Measurements from ENCODE around the gene AGRN.
"Not testable (repeated sequence)": the region's sequence is repeated elsewhere in the genome, so short reads cannot be mapped to it uniquely, and the experiment has no call there.

The AGRN gene

DNA sequence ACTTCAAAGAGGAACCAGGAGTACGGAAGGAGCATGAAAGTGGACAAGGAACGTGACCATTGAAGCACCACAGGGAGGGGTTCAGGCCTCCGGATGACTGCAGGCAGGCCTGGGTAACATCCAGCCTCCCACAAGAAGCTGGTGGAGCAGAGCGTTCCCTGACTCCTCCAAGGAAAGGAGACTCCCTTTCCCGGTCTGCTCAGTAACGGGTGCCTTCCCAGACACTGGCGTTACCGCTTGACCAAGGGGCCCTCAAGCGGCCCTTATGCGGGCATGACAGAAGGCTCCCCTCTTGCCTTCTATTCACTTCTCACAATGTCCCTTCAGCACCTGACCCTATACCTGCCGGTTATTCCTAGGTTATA is 46.0 kb downstream of the AGRN start:
- not testable (repeated sequence) for DNase-seq (ENCODE audit: low read depth in 2 of 2)

DNA sequence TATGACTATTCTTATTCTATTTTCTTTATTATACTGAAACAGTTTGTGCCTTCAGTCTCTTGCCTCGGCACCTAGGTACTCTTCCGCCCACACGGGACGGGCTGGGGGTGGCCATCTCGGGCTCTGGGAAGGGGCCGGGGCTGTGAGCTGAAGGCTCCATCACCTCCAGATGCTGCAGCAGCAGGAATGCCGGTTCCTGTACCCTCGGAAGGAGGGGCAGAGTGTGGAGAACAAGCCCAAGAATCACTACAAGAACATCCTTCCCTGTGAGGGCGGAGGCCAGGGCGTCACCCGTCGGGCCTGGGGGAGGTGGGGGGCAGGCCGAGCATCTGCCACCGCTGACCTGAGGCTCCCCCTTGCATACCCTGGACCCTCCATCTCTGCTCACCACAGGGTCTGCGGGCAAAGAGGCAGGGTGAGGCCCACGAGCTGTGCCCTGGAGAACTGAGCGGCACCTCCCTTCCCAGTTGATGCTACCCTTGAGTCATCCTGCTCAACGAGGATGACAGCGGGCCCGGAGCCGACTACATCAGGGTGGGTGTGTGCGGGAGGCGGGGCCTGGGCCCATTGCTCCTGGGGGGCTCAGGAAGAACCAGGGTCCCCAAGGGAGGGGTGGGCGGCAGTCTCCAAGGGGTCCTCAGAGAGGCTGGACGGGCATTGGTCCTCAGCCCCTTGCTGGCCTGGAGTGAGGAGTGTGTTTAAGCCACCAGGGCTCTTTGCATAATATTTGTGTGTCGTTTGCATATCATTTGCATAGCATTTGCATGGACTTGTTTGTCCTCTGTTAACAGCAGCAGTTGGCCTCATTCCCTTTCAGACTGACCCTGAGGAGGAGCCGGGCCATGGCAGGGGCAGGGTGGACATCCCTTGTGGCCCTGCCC is 46.7 kb downstream of the AGRN start:
- DNase-seq (ENCODE audit: low read depth in 2 of 2) = no peak

DNA sequence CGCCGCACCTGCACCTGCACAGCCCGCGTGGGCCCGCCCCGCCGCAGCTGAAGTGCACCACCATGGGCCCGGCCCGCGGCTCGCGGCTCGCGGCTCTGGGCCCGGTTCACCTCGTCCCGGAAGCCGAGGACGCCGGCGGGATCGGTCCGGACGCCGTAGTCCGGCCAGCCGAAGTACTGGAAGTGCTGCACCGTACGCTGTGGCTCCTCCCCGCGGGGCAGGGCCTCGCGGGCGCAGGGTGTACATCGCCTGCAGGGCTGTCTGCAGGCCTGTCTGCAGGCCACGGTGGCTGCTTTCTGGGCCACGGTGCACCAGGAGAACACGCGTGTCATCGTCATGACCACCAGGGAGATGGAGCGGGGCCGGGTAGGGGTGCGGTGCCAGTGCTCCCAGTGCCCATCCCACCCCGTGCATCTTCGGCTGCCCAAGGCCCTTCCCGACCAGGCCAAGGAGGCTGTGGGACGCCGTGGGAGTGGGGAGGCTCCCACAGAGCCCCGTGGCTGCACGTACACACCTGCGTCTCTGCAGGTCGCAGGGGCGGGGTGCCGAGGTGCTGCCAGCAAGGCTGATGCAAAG is 47.5 kb downstream of the AGRN start:
- DNase-seq (ENCODE audit: low read depth in 2 of 2) = no peak

DNA sequence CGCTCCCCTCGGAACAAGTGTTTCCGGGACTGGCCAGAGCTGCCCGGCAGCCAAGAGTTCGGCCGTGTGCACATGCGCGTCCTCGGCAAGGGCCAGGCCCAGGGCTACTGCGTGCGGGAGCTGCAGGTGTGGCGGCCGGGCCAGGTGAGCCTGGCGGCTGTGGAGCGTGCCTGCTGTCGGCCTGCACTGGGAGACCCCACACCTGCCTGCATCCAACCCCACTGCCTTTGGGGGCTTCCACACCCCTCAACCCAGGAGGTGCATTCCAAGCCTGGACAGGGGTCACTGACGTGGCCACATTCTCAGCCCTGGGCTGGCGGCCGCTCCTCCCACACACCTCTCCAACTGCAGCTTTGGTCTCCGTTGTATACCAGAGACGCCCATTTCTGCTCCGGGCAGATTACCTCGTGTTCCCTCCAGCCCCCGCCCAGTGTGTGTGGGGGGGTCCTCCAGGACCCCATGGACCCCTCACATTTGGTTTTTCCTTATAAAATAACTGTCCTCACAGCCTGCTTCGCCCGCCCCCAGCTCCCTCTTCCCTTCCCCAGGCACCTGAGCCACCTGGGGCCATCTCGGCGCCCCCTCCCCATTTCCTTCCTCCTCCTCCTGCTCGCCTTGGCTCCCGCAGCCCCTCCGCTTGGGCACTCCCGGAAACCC is 48.1 kb downstream of the AGRN start:
- no peak for DNase-seq (ENCODE audit: low read depth in 2 of 2)

DNA sequence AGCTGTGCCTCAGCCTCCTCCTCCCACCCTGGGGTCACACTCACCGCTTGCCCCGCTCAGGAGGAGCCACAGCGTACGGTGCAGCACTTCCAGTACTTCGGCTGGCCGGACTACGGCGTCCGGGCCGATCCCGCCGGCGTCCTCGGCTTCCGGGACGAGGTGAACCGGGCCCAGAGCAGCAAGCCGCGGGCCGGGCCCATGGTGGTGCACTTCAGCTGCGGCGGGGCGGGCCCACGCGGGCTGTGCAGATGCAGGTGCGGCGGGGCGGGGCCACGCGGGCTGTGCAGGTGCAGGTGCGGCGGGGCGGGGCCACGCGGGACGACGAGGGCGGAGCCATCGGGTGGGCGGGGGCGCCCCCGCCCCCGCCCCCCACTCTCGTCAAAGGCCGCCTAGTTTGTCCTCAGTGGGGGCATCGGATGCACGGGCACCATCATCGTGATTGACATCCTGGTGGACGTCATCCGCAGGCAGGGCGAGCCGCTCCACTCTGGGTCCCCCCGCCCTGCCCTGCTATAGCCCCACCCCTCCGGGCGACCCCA is 48.7 kb downstream of the AGRN start:
- DNase-seq (ENCODE audit: low read depth in 2 of 2) = peak in 1 of 2 donors; percentile 39

DNA sequence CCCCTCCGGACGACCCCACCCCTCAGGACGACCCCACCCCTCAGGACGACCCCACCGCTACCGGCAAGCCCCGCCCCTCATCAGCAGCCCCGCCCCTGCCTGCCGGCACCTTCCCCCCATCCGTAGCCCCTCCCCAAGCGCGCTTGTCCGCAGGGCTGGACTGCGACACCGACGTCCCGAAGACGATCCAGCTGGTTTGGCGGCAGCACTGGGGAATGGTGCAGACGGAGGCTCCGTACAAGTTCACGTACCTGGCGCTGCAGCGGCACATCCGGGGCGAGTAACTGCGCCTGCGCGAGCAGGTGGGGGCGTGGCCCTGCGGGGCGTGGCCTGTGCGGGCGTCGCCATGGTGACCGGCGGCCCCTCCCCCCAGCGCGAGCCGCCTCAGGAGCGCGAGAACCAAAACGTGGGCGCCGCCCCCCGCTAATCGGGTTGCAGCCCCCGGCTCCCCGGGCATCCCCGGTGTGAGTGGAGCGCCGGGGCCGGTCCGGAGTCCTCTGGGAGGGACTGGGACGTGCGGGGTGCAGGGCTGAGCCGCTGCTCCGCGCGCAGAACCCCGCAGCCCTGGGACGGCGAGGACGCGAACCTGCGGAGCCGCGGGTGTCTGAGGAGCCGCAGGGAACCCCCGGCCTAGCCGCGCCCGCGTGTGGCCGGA is 49.3 kb downstream of the AGRN start:
- peak; percentile 71 to 79 for DNase-seq (ENCODE audit: low read depth in 2 of 2)

DNA sequence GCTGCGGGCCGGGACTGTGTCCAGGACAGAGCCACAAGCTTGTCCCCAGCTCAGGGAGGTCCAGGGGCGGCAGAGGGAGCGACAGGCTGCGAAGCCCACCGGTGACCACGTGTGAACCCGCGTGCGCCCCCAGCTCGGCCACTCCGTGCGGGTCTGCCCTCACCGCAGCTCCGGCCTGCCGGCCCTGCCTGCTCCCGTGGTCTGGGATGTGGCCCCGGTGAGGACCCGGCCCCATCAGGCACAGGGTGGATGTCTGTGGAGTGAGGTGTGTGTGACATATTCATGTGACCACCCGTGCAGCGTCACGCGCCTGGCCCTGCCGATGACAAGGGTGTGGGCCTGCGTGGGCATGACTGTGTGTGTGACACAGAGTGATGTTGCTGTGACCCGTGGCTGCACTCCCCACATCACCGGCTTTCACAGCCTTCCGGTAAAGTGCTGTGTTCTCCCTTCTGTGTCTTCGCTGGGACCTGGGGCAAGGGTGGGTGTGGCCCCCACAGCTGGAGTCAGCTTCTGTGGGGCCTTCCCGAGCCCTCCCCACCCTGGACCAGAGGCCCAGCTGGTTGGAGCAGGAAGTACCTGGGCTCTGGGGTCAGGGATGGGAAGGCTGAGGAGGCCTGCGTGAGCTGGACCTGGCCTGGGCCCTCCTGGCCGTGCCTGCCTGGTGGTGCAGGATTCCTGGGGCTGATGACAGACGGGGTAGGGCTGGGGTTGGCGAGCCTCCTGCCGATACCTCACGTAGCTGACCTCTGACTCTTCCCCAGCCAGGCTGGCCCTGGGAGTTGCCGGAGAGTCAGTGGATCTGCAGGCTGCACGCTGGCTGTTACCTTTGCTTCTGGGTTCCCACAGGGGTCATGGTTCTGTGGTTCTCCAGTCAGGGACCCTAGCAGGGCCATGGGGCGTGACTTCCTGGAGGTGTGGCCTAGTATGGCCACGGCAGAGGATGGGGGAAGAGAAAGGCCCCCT is 50.1 kb downstream of the AGRN start:
- no peak for DNase-seq (ENCODE audit: low read depth in 2 of 2)

DNA sequence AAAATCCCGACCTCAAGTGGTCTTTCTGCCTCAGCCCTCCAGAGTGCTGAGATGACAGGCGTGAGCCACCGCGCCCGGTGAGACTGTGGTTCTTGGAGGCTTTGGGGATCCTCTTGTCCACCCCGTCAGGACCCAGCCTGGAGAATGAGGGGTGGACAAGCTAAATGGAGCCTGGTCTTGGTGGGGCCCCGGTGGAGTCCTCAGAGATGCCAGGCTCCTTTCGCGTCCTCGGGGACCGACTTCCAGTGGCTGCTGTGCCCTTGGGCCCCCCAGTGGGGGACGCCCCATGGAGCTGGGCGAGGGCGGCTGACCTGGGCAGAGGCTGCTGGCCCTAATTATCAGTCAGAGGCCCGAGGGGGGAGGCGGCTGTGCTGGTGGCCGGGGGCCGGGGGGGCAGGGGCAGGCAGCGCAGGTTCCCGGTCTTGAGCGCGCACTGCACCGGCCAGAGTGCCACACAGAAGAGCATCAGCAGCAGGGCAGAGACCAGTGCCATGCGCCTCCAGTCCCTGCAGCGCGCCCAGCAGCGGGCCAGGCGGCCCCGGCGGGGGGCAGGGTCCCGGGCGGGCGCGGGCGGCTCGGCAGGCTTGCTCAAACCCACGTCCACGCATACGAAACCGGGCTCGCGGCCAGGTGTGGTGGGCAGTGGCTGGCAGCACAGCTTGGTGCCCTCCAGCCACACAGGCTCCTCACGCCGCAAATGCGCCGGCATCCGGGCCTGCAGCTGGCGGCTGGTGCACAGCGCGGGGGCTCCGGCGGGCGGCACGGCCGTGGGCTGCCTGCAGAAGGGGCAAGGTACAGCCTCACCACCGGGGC is 51.8 kb downstream of the AGRN start:
- DNase-seq (ENCODE audit: low read depth in 2 of 2) = no peak

DNA sequence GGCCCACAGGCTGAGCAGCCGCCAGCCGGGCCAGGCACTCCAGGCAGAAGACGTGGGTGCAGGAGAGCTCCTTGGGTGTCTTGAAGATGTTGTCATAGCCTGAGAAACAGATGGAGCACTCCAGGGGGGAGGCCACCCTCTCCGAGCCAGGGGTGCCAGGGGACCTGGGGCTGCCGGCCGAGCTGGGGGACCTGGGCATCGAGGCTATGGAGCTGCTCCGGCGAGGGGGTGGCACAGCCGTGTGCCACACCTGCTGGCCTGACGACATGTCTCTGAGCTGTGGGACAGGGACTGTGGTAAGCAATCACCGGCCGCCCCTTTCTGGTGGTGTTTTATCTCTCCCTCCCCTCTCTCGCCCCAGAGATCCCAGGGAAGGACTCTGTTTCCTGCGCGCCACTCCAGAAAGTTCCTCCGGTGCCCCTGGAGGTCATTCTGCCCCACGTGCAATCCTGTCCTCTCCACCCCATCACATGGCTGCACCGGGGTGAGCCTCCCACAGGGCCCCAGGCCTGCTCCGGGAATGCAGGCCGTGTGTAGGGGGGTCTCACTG is 52.5 kb downstream of the AGRN start:
- DNase-seq (ENCODE audit: low read depth in 2 of 2) = no peak

DNA sequence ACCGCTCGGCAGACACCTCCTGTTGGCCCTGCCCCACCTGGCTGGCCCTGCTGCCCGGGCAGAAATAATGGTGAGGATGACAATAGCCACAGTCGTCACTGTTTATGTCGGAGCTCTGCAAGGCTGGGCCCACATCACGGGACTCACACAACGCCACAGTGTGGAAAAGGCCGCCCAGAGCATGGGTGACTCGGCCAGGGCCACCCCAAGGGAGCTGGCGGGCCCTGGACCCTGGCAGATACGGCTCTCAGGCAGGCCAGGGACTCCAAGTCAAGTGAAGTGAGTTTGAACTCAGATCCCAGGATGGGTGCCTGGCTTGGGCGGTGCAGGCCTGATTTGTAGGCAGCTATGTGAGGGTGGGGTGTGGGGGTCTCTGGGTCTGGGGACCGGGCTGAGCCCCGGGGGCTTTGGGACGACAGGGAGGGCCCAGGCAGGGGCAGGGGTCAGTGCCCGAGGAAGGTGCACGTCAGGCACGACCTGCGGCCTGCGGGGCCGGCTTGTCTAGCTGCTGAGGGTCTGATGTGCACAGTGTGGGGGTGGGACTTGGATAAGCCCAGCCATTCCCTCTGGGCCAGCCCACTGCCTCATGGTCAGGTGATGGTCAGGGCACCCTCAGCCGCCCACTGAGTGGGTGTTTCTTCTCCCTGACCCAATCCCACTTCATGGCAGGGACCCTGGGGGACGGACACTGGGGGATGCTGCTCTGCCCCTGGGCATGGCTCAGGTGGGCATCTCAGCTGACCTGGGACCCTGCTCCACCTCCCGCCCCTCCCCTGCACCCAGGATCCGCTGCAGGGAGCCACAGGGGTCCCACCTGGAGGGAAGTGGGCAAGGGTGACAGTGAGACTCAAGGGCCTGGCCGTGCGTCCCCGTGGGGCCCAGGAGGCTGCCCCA is 53.2 kb downstream of the AGRN start:
- no peak for DNase-seq (ENCODE audit: low read depth in 2 of 2)

DNA sequence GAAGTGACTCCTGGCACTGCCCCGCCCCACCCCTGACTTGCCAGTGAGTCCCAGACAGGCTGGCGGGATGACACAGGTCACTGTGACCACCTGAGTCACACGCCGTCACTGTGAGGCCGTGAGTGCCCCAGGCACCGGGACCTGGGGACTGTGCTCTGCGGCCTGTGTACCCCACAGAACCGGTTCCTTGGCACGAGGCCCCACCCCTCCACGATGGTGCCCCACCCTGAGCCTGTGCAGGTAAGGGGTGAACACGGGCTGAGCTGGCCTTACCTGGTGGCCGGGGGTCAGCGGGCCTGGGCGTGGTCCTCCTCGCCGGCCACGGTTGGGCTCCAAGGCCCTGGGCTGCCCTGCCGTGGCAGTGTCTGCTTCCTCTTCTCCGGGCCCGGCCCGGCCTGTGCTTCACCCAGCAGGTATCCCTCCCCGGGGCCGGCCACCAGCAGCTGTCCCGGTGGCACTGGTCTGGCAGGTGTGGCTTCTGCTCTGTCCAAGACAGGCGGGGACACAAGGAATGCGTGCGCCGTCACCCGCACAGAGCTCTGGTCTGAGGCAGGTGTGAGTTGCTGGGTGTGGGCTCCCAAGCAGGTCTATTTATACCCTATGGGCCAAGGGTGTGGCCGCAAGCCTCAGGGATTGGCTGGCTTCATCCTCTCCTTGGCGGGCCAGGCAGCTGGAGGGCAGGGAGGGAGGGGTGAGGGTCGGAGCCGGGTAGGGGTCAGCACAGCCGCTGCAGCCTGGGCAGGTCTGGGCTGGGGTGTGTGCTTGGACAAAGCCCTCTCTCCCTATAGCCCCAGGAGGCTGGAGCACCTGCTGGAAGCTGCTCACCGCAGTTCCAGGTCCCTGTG is 54.0 kb downstream of the AGRN start, which contains the start of gene RNF223:
Gene RNF223, minus strand, starts transcription at position 564 of the 845 bp plus-strand sequence. CDS start 1,740 bp downstream, outside the sequence.
- DNase-seq (ENCODE audit: low read depth in 2 of 2) = no peak

DNA sequence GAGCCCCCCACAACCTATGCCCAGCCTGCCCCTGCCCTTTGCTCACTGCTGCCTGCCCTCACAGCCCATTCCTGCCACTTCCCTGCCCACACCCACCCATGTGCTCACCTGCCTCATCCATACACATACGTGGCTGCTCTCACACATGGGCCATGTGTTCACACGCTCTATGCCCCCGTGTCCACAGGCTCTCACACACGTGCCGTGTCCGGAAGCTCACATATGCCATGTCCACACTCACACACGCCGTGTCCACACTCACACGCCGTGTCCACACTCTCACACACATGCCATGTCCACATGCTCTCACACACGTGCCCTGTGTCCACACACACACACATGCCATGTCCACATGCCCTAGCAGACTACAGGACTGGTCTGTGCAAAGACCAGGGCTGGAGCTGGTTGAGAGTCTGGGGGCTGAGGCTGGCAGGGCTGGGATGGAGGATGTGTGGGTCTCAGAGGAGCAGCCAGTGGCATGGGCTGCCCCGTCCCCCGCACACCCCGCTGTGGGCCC is 54.8 kb downstream of the AGRN start:
- no peak for DNase-seq (ENCODE audit: low read depth in 2 of 2)

DNA sequence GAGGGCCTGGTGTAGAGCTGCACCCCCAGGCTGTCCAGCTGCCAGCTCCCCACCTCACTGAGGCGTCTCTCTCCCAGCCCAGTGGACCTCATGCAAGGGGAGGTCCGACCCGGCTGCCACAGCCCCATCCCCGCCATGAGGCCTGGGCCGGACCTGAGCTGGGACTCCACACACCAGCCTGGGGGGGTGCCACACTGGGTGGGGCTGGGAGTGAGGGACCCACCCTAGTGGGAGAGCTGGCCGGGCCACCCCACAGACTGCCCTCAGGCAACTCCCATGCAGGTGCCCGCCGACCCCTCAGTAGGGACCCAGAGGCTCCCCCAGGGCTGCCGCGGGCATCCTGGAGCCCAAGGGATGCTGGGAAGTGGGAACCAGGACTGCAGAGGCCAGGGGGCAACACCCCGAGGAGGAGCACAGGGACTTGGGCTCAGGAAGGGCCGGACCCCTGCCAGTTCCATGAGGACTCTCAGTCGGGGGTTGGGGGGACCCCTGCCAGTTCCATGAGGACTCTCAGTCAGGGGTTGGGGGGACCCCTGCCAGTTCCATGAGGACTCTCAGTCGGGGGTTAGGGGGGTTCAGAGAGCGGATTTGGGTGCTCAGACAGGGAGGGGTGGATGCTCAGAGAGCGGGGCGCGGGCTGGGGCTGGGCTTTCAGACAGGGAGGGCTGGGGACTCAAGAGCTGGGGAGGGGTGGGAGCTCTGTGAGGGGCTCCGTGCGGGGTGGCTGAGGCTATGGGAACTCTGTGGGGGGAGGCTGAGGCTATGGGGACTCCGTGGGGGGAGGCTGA is 55.4 kb downstream of the AGRN start:
- no peak for DNase-seq (ENCODE audit: low read depth in 2 of 2)

DNA sequence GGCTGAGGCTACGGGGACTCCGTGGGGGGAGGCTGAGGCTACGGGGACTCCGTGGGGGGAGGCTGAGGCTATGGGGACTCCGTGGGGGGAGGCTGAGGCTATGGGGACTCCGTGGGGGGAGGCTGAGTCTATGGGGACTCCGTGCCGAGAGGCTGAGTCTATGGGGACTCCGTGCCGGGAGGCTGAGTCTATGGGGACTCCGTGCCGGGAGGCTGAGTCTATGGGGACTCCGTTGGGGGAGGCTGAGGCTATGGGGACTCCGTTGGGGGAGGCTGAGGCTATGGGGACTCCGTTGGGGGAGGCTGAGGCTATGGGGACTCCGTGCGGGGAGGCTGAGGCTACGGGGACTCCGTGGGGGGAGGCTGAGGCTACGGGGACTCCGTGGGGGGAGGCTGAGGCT is 57.5 kb downstream of the AGRN start:
- not testable (repeated sequence) for DNase-seq (ENCODE audit: low read depth in 2 of 2)

DNA sequence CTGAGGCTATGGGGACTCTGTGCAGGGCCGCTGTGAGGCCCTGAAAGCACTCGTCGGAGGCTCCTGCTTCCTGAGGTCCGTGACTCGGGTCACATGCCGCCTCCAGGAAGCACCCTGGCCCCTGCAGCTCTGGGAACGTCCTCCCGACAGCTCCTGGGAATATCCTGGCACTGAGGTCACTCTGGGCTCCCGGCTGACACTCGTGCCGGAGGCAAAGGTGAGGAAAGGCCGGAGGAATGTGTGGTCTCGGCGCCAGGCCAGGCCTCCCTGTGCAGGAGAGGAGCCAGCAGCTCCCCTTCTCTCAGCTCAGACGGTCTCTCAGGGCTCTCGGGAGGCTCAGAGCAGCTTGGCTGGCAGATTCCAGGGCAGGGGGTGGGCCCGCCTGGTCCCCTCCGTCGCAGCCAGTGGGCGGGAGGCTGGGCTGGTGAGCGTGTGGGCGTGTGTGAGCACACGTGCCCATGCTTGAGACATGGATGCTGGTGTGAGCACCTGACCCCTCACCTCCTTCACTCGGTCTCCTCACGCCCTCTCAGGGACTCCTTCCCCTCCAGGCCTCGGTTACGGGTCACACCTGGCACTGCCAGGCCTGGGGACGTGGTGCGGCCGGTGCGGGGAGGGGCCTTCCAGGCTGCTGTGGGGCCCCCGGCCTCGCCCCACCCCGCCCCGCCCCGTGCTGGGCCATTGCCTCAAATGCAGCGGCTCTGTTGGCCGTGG is 59.6 kb downstream of the AGRN start:
- peak in 1 of 2 donors; percentile 44 for DNase-seq (ENCODE audit: low read depth in 2 of 2)

All from stimulated activated CD8-positive, alpha-beta memory T cell treated with anti-CD3 and anti-CD28 coated beads, Interleukin-7, amount 100 ng/mL, for 4 hours (primary cell).